Adrenal gland (tissue), 12 donors: ENCODE measurements around the gene NEGR1. TPM values are rescaled to one million over a fixed set of nuclear protein-coding genes. Genes with fewer than 3 reads are reported as not detected.

Source experiments
- DNase-seq, 7 donors: peaks; one replicate each; pipeline ENCODE4 v3.0.0-alpha.2; 2019 to 2020
- H3K27ac ChIP-seq, 5 donors: fragments of 200-600 bp; sonication (generic) in 4 of 5; 1 replicate in 3 of 5; 2 replicates in 2 of 5; pipeline versions ENCODE4 v1.5.1 to v1.8.0; 2016 to 2020; ENCODE audit warnings: mild to moderate bottlenecking in 1 of 5
- H3K27me3 ChIP-seq: fragments of 200-600 bp; 2 replicates; pipeline ENCODE4 v1.8.0; 2021
- H3K36me3 ChIP-seq, 2 donors: fragments of 200-600 bp; replicated peaks in 1 of 2; 1 replicate in 1 of 2; 2 replicates in 1 of 2; pipeline versions ENCODE4 v1.5.1 to v1.8.0; 2018 to 2022
- H3K4me1 ChIP-seq, 2 donors: fragments of 200-600 bp; replicated peaks in 1 of 2; 1 replicate in 1 of 2; 2 replicates in 1 of 2; pipeline versions ENCODE4 v1.5.1 to v1.8.0; 2018 to 2021
- H3K4me3 ChIP-seq, 4 donors: fragments of 200-600 bp; sonication (generic) in 3 of 4; one replicate each; pipeline ENCODE4 v1.5.1; 2016 to 2018
- H3K9me3 ChIP-seq, 3 donors: fragments of 200-600 bp; sonication (generic) in 1 of 3; replicated peaks in 1 of 3; 1 replicate in 2 of 3; 2 replicates in 1 of 3; pipeline versions ENCODE4 v1.5.1 to v1.8.0; 2016 to 2021
- POLR2A ChIP-seq, 2 donors: fragments of 450-650 bp; IDR thresholded peaks; one replicate each; pipeline ENCODE4 v1.6.1; 2017; ENCODE audit warnings: antibody characterized with exemption in 2 of 2, mild to moderate bottlenecking in 2 of 2, moderate library complexity in 1 of 2
- WGBS, 4 donors: extraction: QIAGEN DNeasy Blood & Tissue Kit in 2 of 4; methylation state at CpG; one replicate each; pipeline versions ENCODE4 v1.1.5 to v1.1.7; 2013 to 2017; 5-methylcytosine and 5-hydroxymethylcytosine counted together
- intact Hi-C, 2 donors: fragments of 100-400 bp; cut with DNase I; formaldehyde crosslinking; loops; one replicate each; pipeline versions ENCODE4 v1.14.1 to v1.15.0; 2022 to 2023
- polyA plus RNA-seq, 3 donors: library from polyadenylated mRNA; stranded (reverse); fragments of 200-250 nt in 2 of 3; fragments of 350-450 nt in 1 of 3; fragmentation: Illumina TruSeq in 1 of 3; extraction: RNeasy Lipid Tissue Mini Kit (QIAGEN cat#74804) in 1 of 3; gene quantifications; one replicate each; pipeline ENCODE4 v1.2.3, GENCODE V29; 2013 to 2014
- total RNA-seq, 9 donors: library from RNA; depleted of rRNA in 4 of 9; stranded (reverse); fragments of >200 nt in 4 of 9; fragments of 120-200 nt in 1 of 9; fragmentation: NEBNext Ultra II Directional in 1 of 9; extraction: Animal tissue kit (Norgen Biotek cat#: 25700) in 1 of 9; gene quantifications; one replicate each; pipeline versions ENCODE4 v1.1.0 to v1.2.4, GENCODE V29; 2013 to 2023
- TF ChIP-seq, protein P1 (sequence below), 6 experiments: fragments of 450-650 bp in 4 of 6; fragments of 200-600 bp in 2 of 6; sonication (generic) in 1 of 6; IDR thresholded peaks; 1 replicate in 5 of 6; 2 replicates in 1 of 6; pipeline versions ENCODE4 v1.5.1 to v1.8.0; 2016 to 2021; ENCODE audit warnings: antibody characterized with exemption in 6 of 6, mild to moderate bottlenecking in 2 of 6, moderate library complexity in 1 of 6
- donor health status: healthy with polysubstance abuse.
- donor health status: Bipolar disorder and iron deficiency.
- donor health status: DM: yes; HTN: yes; CAD: no.
- donor health status: DM: no; HTN: no; CAD: no.
- donor health status: DM: no; HTN: no; CAD: no.
- donor health status: DM: yes; HTN: yes; CAD: no.

Gene NEGR1
- total and polyA plus RNA-seq, 12 donors: 1.1 to 7.4 (median 4.0) TPM

GRCh38 chr1:71372496-71372895 is 909.8 kb downstream of the NEGR1 start:
- H3K4me3 ChIP-seq: no peak overlapping the region
- intact Hi-C loops: no loop called here
- H3K27ac ChIP-seq: no peak overlapping the region
- no peaks in the 10 kb centered on the region for H3K36me3 ChIP-seq
- no peak for DNase-seq
- no peak for TF ChIP-seq POLR2A (IDR thresholded peaks at IDR 0.05)
- TF ChIP-seq, protein P1, sequence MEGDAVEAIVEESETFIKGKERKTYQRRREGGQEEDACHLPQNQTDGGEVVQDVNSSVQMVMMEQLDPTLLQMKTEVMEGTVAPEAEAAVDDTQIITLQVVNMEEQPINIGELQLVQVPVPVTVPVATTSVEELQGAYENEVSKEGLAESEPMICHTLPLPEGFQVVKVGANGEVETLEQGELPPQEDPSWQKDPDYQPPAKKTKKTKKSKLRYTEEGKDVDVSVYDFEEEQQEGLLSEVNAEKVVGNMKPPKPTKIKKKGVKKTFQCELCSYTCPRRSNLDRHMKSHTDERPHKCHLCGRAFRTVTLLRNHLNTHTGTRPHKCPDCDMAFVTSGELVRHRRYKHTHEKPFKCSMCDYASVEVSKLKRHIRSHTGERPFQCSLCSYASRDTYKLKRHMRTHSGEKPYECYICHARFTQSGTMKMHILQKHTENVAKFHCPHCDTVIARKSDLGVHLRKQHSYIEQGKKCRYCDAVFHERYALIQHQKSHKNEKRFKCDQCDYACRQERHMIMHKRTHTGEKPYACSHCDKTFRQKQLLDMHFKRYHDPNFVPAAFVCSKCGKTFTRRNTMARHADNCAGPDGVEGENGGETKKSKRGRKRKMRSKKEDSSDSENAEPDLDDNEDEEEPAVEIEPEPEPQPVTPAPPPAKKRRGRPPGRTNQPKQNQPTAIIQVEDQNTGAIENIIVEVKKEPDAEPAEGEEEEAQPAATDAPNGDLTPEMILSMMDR (IDR thresholded peaks at IDR 0.05): no peak
- H3K4me1 ChIP-seq: no peaks in the 10 kb centered on the region
- H3K27me3 ChIP-seq: no peaks in the 10 kb centered on the region
- 74 to 96% (median 88%) methylated on average over 2 of the region's 2 CpGs for WGBS, 4 donors
- no peaks in the 10 kb centered on the region for H3K9me3 ChIP-seq

DNA sequence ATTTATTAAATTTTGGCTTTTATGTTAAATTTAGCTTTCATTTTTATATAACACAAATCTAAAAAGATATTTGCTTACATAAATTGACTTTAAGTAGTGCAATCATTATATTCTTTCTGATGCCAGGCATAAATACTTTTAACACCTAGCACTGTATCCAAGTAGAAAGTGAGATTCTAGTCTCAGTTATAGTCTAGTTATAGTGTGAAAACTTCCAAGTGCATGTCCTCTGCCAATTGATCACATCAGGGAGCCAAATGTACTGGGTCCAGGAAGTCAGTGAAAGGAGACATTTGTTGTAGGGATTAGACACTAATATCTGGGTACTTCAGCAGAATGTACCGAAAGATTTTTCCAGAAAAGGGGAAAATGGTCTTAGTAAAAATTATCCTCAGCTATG is 910.8 kb downstream of the NEGR1 start:
- intact Hi-C loops: no loop called here
- WGBS, 4 donors: 76 to 93% (median 91%) methylated on average over 1 of the region's 1 CpG
- TF ChIP-seq POLR2A (IDR thresholded peaks at IDR 0.05): no peak
- TF ChIP-seq, protein P1 (IDR thresholded peaks at IDR 0.05): no peak

DNA sequence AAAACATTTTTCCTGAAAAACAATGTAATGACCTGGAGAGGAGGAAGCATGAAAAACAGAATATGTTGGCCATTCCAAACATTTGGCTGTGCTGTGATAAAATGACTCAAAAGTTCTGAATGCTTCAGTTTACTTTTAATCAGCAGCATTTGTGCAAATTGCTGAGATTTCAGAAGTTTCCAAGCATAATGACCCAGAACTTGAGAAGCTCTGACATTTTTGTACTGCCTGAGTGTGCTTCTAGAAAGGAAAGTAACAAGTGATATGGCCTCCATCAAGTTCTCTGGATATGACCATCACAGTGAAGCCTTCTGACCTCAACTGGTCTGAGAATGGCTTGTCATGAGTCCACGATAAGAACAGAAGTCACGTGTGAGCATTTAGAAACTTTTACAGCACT is 918.1 kb downstream of the NEGR1 start:
- WGBS, 4 donors: 81 to 92% (median 81%) methylated on average over 2 of the region's 2 CpGs
- TF ChIP-seq, protein P1 (IDR thresholded peaks at IDR 0.05): no peak
- no peak for TF ChIP-seq POLR2A (IDR thresholded peaks at IDR 0.05)
- H3K27me3 ChIP-seq: no peaks in the 10 kb centered on the region

More for the DNA sequence above, 910.8 kb downstream of the NEGR1 start:
- Histone ChIP-seq H3K4me3 (no peak overlapping the region), H3K27me3 (no peaks in the 10 kb centered on the region), H3K27ac (no peak overlapping the region), H3K36me3 (no peaks in the 10 kb centered on the region), H3K4me1 (no peaks in the 10 kb centered on the region), H3K9me3 (no peaks in the 10 kb centered on the region)
- no peak for DNase-seq

DNA sequence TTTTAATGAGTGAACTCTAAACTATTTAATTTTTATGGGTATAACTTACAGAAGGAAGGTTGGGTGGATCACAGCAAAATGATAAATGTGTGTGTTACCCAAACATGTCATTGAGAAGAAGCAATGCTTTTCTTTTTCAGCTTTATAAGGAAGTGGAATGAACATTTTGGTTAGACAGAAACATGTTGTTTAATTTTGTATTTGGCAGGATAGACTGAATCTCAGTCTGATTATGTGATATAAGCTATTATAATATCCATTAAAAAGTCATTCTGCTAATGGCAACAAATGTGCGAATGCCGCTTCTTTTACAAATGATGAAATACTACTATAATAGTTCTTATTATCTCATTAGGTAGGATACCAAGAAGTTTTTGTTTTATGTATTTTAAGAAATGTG is 919.6 kb downstream of the NEGR1 start:
- Histone ChIP-seq H3K27ac (no peak overlapping the region), H3K27me3 (no peaks in the 10 kb centered on the region), H3K9me3 (no peaks in the 10 kb centered on the region), H3K4me3 (no peak overlapping the region), H3K4me1 (no peaks in the 10 kb centered on the region), H3K36me3 (no peaks in the 10 kb centered on the region)
- intact Hi-C loops: no loop called here
- DNase-seq: no peak
- 80 to 96% (median 92%) methylated on average over 2 of the region's 2 CpGs for WGBS, 4 donors
- TF ChIP-seq POLR2A (IDR thresholded peaks at IDR 0.05): no peak
- TF ChIP-seq, protein P1 (IDR thresholded peaks at IDR 0.05): no peak

More for the DNA sequence above, 918.1 kb downstream of the NEGR1 start:
- Histone ChIP-seq H3K4me3 (no peak overlapping the region), H3K4me1 (no peaks in the 10 kb centered on the region), H3K36me3 (no peaks in the 10 kb centered on the region), H3K9me3 (no peaks in the 10 kb centered on the region), H3K27ac (no peak overlapping the region)
- no peak for DNase-seq
- intact Hi-C loops: no loop called here
